ENCODE measurements around the gene ALOX15B. TPM values are rescaled to one million over a fixed set of nuclear protein-coding genes. Genes with fewer than 3 reads are reported as not detected.

ALOX15B gene
- 0.85 TPM in 1 of 2 replicates, not detected in the other for total RNA-seq

GRCh38 chr17:8038954-8039610 is at the start of gene ALOX15B:
Gene ALOX15B (plus strand): TSS chr17:8039059. CDS start chr17:8039156, 97 bp downstream.

DNA sequence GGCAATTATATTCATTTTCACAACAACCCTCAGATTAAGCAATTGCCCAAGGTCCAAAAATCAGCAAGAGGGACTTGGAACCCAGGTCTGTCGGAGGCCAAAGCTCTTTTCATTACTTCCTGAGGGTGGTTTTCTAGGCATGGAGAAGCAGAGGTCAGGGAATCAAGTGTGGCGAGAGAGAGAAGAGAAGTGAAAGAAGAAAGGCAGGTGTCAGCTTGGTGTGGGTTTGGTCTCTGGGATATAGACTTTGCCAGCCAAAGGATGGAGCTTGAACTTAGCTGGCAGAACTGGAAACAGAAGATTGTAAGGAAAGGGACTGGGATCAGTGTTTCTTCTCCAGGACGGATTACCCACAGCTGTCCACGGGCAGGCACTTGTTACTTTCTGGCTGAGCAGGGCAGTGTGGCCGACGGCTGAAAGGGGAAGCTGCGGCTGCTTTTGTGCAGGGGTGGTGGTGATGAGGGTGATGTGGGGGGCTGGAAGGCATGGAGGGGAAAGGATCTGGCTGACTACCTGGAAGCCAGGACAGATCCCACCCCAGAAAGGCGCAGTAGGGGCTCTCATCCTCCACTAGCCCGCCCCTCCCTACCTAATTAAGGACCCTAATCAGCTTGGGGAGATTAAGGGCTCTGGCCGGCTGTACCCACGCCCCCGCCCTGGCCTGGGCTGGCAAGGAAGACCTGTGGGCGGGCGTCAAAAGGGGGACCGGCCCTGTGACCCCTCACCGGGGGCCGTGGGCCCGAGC is 36.7 kb upstream of the ALOX15B start, which contains the start of gene GUCY2D:
TSS of gene GUCY2D (plus strand) at position 640 of the 745 bp plus-strand sequence. CDS start 433 bp downstream, outside the sequence.

GRCh38 chr17:8087075-8087951 is 48.5 kb downstream of the ALOX15B start, which contains the start of gene ALOX12B:
Gene ALOX12B (minus strand): TSS chr17:8087716. CDS start chr17:8087442, 274 bp downstream.

Other genes starting within 250 kb of the ALOX15B start
- 2.9 and 9.8 TPM in 2 replicates for gene KDM6B, start 204.8 kb upstream of the ALOX15B start, total RNA-seq
- 7.8 and 67.0 TPM in 2 replicates for gene TMEM88, start 184.0 kb upstream of the ALOX15B start, total RNA-seq
- gene NAA38, start 181.5 kb upstream of the ALOX15B start, total RNA-seq, result 83.2 and 132 TPM in 2 replicates
- 5.5 and 5.7 TPM in 2 replicates for gene CYB5D1, start 181.1 kb upstream of the ALOX15B start, total RNA-seq
- 77.5 and 82.6 TPM in 2 replicates for gene CHD3, start 150.3 kb upstream of the ALOX15B start, total RNA-seq
- 1.6 and 9.0 TPM in 2 replicates for gene RNF227, start 122.8 kb upstream of the ALOX15B start, total RNA-seq
- gene KCNAB3, start 109.2 kb upstream of the ALOX15B start, total RNA-seq, result 0.23 TPM in 1 of 2 replicates, not detected in the other
- 54.7 and 64.3 TPM in 2 replicates for gene TRAPPC1, start 107.1 kb upstream of the ALOX15B start, total RNA-seq
- gene CNTROB, start 106.9 kb upstream of the ALOX15B start, total RNA-seq, result 14.1 and 15.2 TPM in 2 replicates
- gene GUCY2D, start 36.4 kb upstream of the ALOX15B start, total RNA-seq, result 0.12 TPM in 1 of 2 replicates, not detected in the other
- gene ALOX12B, start 48.7 kb downstream of the ALOX15B start, total RNA-seq, result not detected in 2 replicates
- not detected in 2 replicates for gene ALOXE3, start 79.5 kb downstream of the ALOX15B start, total RNA-seq
- 0.26 and 0.35 TPM in 2 replicates for gene HES7, start 85.0 kb downstream of the ALOX15B start, total RNA-seq
- 45.6 and 51.1 TPM in 2 replicates for gene PER1, start 113.3 kb downstream of the ALOX15B start, total RNA-seq
- gene VAMP2, start 123.9 kb downstream of the ALOX15B start, total RNA-seq, result 6.0 and 10.8 TPM in 2 replicates
- gene TMEM107, start 137.3 kb downstream of the ALOX15B start, total RNA-seq, result 9.6 and 16.7 TPM in 2 replicates
- 7.0 and 9.7 TPM in 2 replicates for gene BORCS6, start 151.1 kb downstream of the ALOX15B start, total RNA-seq
- 0.47 and 0.94 TPM in 2 replicates for gene AURKB, start 171.5 kb downstream of the ALOX15B start, total RNA-seq
- gene CTC1, start 209.0 kb downstream of the ALOX15B start, total RNA-seq, result 1.5 and 2.5 TPM in 2 replicates
- 13.9 and 28.4 TPM in 2 replicates for gene PFAS, start 210.2 kb downstream of the ALOX15B start, total RNA-seq
- gene RANGRF, start 249.6 kb downstream of the ALOX15B start, total RNA-seq, result 18.6 and 21.1 TPM in 2 replicates